BE2C (cell line): Measurements from ENCODE around the gene NTMT1.

Experiments used
- DNase-seq: peaks from one replicate; pipeline ENCODE4 v3.0.0-alpha.2; 2020
- H3K27me3 ChIP-seq: fragments of 250-450 bp; sonication (Bioruptor Pico); 2 replicates; pipeline ENCODE4 v1.5.1; 2020; ENCODE audit warnings: mild to moderate bottlenecking
- H3K36me3 ChIP-seq: fragments of 250-450 bp; sonication (Bioruptor Pico); 2 replicates; pipeline ENCODE4 v1.5.1; 2020; ENCODE audit warnings: mild to moderate bottlenecking
- H3K4me1 ChIP-seq: fragments of 250-450 bp; sonication (Bioruptor Pico); 2 replicates; pipeline ENCODE4 v1.5.1; 2020
- H3K4me3 ChIP-seq: 2 replicates; pipeline ENCODE4 v1.5.1; 2011; ENCODE audit warnings: low read depth, low read length
- H3K9me3 ChIP-seq: fragments of 250-450 bp; sonication (Bioruptor Pico); 2 replicates; pipeline ENCODE4 v1.5.1; 2020
- CTCF ChIP-seq: IDR thresholded peaks from 2 replicates; pipeline ENCODE4 v1.5.1; 2012; ENCODE audit warnings: mild to moderate bottlenecking, low read depth, low read length

The NTMT1 gene

GRCh38 chr9:129582855-129583254 lies 43.1 kb upstream of the NTMT1 start:
- TF ChIP-seq CTCF, result no peak
- Histone ChIP-seq H3K9me3 (no peaks in the 10 kb centered on the region), H3K4me1 (peaks cover 7% of the 10 kb centered on the region), H3K27me3 (no peaks in the 10 kb centered on the region), H3K36me3 (no peaks in the 10 kb centered on the region), H3K4me3 (no peak overlapping the region)
- DNase-seq, result no peak

GRCh38 chr9:129583308-129584038 lies 42.5 kb upstream of the NTMT1 start:
- Histone ChIP-seq H3K4me1 (peaks cover 7% of the 10 kb centered on the region; the same call in 1 of the 2 replicates), H3K27me3 (no peaks in the 10 kb centered on the region), H3K4me3 (no peak overlapping the region), H3K36me3 (no peaks in the 10 kb centered on the region), H3K9me3 (no peaks in the 10 kb centered on the region)
- DNase-seq, result no peak
- TF ChIP-seq CTCF, result no peak

- Histone ChIP-seq H3K4me1 (peaks cover 7% of the 10 kb centered on the region; the same call in 1 of the 2 replicates), H3K27me3 (no peaks in the 10 kb centered on the region), H3K4me3 (no peak overlapping the region), H3K36me3 (no peaks in the 10 kb centered on the region), H3K9me3 (no peaks in the 10 kb centered on the region)
- DNase-seq, result peak; percentile 77
- no peak for TF ChIP-seq CTCF
Observed at GRCh38 chr9:129584136-129584535, 41.8 kb upstream of the NTMT1 start.

- TF ChIP-seq CTCF, result no peak
- H3K27me3 ChIP-seq, result no peaks in the 10 kb centered on the region
- H3K4me1 ChIP-seq, result peaks cover 7% of the 10 kb centered on the region; the same call in 1 of the 2 replicates
- H3K9me3 ChIP-seq, result no peaks in the 10 kb centered on the region
- no peak for DNase-seq
- no peaks in the 10 kb centered on the region for H3K36me3 ChIP-seq
- no peak overlapping the region for H3K4me3 ChIP-seq
Observed at GRCh38 chr9:129585352-129585751, 40.6 kb upstream of the NTMT1 start.

- TF ChIP-seq CTCF, result no peak
- Histone ChIP-seq H3K4me1 (peaks cover 7% of the 10 kb centered on the region; the same call in 1 of the 2 replicates), H3K4me3 (no peak overlapping the region), H3K27me3 (no peaks in the 10 kb centered on the region), H3K9me3 (no peaks in the 10 kb centered on the region), H3K36me3 (no peaks in the 10 kb centered on the region)
- DNase-seq, result no peak
Observed at GRCh38 chr9:129586245-129586644, 39.7 kb upstream of the NTMT1 start.

GRCh38 chr9:129586685-129587084 lies 39.3 kb upstream of the NTMT1 start:
- TF ChIP-seq CTCF, result no peak
- H3K9me3 ChIP-seq, result no peaks in the 10 kb centered on the region
- H3K36me3 ChIP-seq, result no peaks in the 10 kb centered on the region
- no peaks in the 10 kb centered on the region for H3K27me3 ChIP-seq
- no peak overlapping the region for H3K4me3 ChIP-seq
- peaks cover 7% of the 10 kb centered on the region; the same call in 1 of the 2 replicates for H3K4me1 ChIP-seq
- DNase-seq, result peak; percentile 50
